GM19328 (cell line): ENCODE results near the gene NACC1.

Source experiments
- ATAC-seq: cut with Tn5 transposase; IDR thresholded peaks from one replicate; pipeline ENCODE4 v1.9.1; 2021; ENCODE audit warnings: mild to moderate bottlenecking, moderate library complexity; ENCODE audit not compliant: unreplicated experiment

NACC1 gene

GRCh38 chr19:13099073-13099999 is 18.7 kb upstream of the NACC1 start:
- no peak for ATAC-seq

- no peak for ATAC-seq
Observed at GRCh38 chr19:13100031-13100588, 18.0 kb upstream of the NACC1 start.

- ATAC-seq: no peak
Observed at GRCh38 chr19:13100841-13101589, 17.0 kb upstream of the NACC1 start.

- ATAC-seq: no peak
Observed at GRCh38 chr19:13101590-13102415, 16.3 kb upstream of the NACC1 start.

- no peak for ATAC-seq
Observed at GRCh38 chr19:13102416-13102665, 15.7 kb upstream of the NACC1 start.

GRCh38 chr19:13102666-13103580 is 15.1 kb upstream of the NACC1 start, which contains the start of gene LYL1:
Gene LYL1, minus strand, starts transcription at chr19:13102858. Its CDS starts 1,687 bp downstream, at chr19:13101171.
- ATAC-seq: peak; percentile 41

DNA sequence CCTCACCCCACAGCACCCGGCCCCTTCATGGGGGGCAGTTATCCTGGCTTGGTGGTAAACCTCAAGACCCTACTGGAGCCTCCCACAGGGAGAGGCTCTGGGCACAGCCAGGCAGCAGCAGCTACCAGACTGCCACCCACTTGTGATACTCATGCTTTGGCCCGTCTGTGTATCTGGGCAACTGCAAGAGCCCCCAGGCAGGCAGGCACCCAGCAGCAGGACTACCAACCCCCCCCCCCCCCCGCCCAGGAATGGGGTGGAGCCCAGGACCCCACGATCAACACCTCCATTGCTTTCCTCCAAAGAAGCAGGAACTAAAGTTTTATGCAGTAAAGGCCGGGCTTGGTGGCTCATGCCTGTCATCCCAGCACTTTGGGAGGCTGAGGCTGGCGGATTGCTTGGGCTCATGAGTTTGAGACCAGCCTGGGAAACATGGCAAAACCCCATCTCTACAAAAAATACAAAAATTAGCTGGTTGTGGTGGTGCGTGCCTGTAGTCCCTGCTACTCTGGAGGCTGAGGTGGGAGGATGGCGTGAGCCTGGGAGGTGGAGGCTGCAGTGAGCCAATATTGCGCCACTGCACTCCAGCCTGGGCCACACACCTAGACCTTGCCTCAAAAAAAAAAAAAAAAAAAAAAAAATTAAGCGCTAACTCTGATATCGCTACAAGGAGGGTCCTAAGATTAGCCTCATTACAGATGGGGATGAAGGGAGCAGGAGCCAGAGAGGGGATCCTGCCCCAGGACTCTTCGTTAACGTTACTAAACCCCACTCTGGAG is 14.3 kb upstream of the NACC1 start:
- no peak for ATAC-seq

- ATAC-seq: no peak
Observed at GRCh38 chr19:13104360-13104847, 13.7 kb upstream of the NACC1 start.

DNA sequence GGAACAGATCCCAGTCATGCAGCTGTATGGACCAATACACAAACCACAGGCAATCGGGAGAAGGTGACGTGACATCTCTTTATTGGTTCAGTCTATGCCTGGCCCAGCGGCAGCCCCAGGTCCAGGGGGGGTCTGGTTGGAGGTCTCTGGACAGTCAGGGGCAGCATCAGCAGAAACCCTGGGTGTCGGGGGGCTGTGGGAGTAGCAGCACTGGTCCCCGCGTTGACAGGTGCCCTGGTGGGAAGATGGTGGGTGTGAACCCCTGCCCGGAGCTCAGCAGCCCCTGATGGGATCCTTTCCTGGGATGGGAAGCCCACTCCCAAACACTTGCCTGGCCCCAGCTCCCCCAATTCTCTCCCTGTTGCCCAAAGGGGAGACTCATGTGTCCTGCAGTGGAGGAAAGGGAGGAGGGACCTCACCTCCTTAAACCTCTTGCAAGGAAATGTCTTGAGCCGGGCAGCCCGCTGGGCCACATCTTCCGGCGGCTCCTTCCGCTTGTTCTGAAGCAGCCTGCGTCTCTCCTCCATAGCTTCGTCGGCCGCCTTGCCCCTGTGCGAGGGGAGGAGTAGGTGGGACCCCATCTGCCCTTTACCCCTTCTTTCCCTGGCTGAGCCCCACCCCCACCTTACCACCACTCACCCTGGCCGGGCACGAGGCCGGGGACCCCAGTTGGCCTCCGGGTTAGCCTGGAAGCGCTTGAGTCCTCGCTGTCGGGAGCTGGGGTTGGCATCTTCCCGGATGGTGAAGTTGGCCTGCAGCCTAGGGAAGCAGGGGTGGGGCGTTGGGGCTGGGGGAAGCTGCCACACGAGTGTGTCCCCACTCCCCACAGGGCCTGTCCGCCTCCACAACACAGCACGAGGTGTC is 13.0 kb upstream of the NACC1 start:
- no peak for ATAC-seq

DNA sequence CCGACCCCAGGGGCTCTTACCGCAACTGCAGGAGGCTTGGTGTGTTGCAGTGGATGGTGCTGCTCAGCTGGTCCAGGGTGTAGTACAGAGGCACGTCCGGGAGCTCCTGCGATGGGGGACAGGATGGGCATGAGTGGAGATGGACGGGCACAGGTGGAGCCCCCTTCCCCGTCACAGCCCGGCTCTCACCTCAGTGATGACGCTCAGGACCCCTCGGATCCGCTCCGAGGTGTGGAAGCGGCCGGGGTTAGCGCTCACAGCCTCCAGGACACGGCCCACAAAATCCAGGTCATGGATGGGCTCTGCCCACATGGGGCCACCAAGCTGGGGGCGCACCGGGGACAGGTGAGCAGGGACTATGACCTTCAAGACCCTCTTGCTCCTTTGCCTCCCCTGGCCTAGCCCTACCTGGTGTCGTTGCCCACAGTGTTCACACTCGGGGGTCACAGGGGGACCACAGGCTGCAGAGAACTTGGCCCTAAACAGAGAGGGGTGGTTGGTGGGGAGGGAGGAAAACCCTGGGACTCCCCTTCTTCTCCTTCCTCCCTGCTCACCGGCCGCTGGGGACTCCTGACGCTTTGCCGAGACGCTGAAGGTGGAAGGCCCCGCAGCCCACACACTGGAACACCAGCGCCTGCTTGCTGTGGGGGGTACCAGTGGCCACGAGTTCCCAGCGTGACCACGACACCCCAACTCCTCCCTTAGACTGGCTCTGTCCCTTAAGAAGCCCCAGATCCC is 8.5 kb upstream of the NACC1 start:
- no peak for ATAC-seq

- ATAC-seq: no peak
Observed at GRCh38 chr19:13110099-13110610, 7.9 kb upstream of the NACC1 start.

GRCh38 chr19:13112555-13112954 is 5.5 kb upstream of the NACC1 start:
- ATAC-seq: no peak

DNA sequence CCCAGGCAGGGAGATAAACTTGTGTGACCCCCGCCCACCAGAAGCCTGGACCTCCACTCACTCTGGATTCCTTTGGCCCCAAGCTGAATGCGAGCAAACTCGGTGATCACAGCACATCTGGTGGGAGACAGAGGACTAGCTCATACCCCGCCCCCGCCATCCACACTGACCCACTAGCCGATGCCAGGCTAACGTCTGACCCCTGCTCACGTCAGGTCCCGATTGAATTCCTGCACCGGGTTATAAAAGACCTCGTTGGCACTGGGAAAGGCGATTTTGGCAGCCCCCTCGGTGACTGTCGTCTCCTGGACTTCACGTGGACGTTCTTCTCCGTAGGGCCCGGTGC is 2.2 kb upstream of the NACC1 start:
- ATAC-seq: no peak

- ATAC-seq: peak; percentile 41
Observed at GRCh38 chr19:13116282-13117175, 1.5 kb upstream of the NACC1 start, which contains the start of gene TRMT1. Gene TRMT1, minus strand, starts transcription at chr19:13116740. Its CDS starts 341 bp downstream, at chr19:13116399.

GRCh38 chr19:13117176-13117771 is 790 bp upstream of the NACC1 start:
- ATAC-seq: no peak
